HFF-Myc (cell line): ENCODE measurements around the gene RAD18.

Experiments used
- DNase-seq: peaks from one replicate; pipeline ENCODE4 v3.0.0-alpha.2; 2011; ENCODE audit warnings: low read depth; ENCODE audit errors: extremely low read depth
- H3K4me3 ChIP-seq: replicated peaks from 2 replicates; pipeline ENCODE4 v1.5.1; 2011; ENCODE audit warnings: low read depth, mild to moderate bottlenecking, control low read depth, low read length
- TF ChIP-seq, protein P1 (sequence below): IDR thresholded peaks from 2 replicates; pipeline ENCODE4 v1.5.1; 2012; ENCODE audit warnings: mild to moderate bottlenecking, low read depth, low read length, control low read depth; ENCODE audit errors: missing control alignments

RAD18 gene

DNA sequence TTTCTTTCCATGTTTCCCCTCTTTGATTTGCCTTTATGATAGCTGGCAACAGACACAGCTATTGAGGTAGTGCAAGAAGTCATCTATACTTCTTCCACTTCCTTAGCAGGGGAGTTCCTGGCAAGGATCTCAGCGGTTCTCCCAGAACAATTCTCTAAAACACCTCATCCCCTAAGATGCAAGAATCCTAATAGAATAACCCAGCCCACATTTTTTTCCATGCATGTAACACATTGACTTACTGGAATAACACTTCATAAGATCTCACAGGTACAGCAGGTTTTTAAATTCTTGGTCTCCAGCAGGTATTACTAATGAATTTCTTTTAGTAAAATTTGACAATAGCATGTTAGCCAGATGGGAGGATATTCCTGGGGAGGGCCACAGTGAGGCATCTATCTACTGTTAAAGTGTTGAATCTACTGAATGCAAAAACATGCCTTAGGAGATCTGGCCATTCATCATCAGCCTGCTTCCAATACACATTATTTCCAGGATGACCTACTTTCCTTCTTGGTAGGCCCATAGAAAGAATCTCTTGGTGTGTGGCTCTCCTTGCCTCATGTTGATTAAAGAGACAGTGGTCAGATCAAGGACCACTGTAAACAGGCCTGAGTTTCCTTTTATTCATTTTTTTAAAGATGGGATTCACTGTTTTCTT lies 78.5 kb downstream of the RAD18 start:
- H3K4me3 ChIP-seq: no peak overlapping the region
- TF ChIP-seq, protein P1, sequence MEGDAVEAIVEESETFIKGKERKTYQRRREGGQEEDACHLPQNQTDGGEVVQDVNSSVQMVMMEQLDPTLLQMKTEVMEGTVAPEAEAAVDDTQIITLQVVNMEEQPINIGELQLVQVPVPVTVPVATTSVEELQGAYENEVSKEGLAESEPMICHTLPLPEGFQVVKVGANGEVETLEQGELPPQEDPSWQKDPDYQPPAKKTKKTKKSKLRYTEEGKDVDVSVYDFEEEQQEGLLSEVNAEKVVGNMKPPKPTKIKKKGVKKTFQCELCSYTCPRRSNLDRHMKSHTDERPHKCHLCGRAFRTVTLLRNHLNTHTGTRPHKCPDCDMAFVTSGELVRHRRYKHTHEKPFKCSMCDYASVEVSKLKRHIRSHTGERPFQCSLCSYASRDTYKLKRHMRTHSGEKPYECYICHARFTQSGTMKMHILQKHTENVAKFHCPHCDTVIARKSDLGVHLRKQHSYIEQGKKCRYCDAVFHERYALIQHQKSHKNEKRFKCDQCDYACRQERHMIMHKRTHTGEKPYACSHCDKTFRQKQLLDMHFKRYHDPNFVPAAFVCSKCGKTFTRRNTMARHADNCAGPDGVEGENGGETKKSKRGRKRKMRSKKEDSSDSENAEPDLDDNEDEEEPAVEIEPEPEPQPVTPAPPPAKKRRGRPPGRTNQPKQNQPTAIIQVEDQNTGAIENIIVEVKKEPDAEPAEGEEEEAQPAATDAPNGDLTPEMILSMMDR: no peak
- DNase-seq: no peak

DNA sequence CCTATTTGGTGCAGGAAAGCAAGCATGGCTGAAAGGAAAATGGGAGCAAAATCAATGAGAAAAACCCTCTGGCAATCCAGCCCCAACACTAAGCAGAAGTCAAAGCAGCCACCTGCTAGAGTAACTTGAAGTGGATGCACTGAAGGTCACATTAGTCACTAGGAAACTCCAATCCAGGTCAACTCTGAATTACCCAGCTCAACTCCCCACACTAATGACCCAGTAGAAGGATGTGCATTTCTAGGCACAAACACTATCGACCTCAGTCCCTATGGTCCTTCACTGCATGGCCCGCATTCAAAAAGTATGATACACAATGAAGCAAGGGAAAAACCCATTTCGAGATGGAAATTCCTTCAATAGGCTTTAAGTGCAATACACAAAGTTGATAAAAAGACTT lies 80.6 kb downstream of the RAD18 start:
- no peak overlapping the region for H3K4me3 ChIP-seq
- no peak for DNase-seq
- TF ChIP-seq, protein P1: no peak

DNA sequence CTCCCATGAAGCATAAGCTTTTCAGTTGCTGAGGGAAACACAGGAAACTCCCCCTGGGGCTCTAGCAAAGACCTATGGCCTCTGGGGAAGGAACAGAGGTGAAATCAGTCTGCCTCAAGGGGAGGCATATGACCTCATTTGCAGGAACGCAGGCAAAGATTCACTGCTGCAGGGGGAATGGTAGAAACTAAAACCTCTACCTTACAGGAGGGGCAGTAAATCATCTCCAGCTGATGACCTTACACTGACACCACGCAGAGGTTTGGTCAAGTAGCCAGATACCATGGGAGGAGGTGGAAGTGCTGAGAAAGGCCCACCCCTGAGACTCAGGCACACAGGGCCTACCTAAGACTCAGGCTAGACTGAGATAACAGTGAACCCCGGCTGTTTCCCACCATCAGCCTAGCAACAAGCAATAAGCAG lies 81.1 kb downstream of the RAD18 start:
- no peak overlapping the region for H3K4me3 ChIP-seq
- no peak for DNase-seq
- TF ChIP-seq, protein P1: no peak

DNA sequence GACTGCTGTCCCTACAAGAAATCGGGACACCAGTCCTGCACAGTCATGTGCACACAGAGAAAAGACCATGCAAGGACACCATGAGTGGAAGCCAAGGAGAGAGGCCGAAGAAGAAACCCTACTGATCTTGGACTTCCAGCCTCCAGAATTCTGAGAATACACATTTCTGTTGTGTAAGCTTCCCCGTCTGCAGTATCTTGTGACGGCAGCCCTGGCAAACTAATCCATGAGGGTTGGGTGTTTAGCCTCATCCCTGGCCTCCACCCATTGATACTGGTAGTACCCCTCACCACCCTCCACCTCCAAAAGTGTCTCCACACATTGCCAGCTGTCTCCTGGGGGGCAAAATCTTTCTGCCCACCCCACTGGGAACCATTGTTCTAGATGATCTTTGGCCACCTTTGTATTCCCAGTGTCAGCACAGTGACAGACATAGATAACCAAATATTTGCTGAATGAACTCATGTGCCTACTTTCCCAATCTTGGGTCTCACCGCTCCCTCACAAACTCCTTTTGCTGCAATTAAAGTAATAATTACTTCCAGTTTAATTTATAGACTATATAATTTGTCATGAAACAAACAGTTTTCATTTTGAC lies 83.8 kb downstream of the RAD18 start:
- no peak overlapping the region for H3K4me3 ChIP-seq

DNA sequence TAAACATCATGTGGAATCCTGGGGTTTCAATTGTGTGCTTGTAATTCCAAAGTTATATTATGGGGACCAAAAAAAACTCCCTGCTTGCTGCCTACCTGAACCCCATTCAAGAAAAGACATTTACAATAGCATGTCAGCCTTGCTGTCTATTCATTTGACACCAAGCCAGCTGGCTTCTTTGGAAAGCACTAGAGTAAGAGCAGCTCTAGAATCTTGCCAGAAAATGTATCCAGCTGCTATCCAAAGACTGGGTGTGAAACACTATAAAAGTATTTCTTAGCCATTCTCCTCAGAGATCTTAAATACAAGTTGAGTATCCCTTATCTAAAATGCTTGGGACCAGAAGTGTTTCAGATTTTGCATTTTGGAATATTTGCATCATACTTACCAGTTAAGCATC lies 87.4 kb downstream of the RAD18 start:
- TF ChIP-seq, protein P1: no peak
- H3K4me3 ChIP-seq: no peak overlapping the region
- no peak for DNase-seq

More for the DNA sequence above, 83.8 kb downstream of the RAD18 start:
- no peak for DNase-seq
- TF ChIP-seq, protein P1: no peak

DNA sequence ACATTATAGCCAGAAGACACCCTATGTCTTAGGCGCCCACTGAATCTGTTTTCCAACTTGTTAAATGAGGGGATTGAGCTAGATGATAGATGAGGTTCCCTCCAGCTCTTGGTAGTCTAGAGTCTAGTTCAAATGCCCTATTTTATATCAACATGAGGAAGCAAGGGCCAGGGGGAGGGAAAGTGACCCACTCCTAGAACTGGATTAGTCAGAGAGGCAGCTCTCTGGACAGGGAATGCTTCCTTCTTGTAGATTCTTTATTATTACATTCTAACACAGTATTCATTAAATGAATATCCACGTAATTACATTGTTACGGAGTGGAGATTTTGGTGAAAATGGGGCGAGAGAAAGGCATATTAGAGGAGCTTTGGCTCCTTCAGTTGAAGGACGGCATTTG lies 89.5 kb downstream of the RAD18 start:
- H3K4me3 ChIP-seq: no peak overlapping the region
- TF ChIP-seq, protein P1: no peak
- DNase-seq: no peak
